Myocyte (in vitro differentiated cells): ENCODE data around the gene PITX1. TPM values are rescaled to one million over a fixed set of nuclear protein-coding genes. Genes with fewer than 3 reads are reported as not detected.
A peak's percentile ranks its signal among the peaks of the same experiment; 100 is the strongest.

ENCODE experiments used
- DNase-seq: peaks from one replicate; pipeline ENCODE4 v3.0.0-alpha.2; 2012; ENCODE audit warnings: low read depth
- total RNA-seq: library from RNA; depleted of rRNA; stranded (reverse); fragments of >200 nt; gene quantifications from 2 replicates; pipeline ENCODE4 v1.2.3, GENCODE V29; 2014

Gene PITX1
- total RNA-seq, 1 donor from 2014 or later = 5.5 TPM

GRCh38 chr5:135041726-135042125, 7.7 kb upstream of the PITX1 start:
- no peak for DNase-seq

GRCh38 chr5:135041145-135041587, 7.1 kb upstream of the PITX1 start:
- DNase-seq = no peak

GRCh38 chr5:135040333-135041144, 6.5 kb upstream of the PITX1 start:
- no peak for DNase-seq

- no peak for DNase-seq
These were observed 6.0 kb upstream of the PITX1 start for GRCh38 chr5:135040034-135040332.

GRCh38 chr5:135039271-135040033, 5.4 kb upstream of the PITX1 start:
- no peak for DNase-seq

GRCh38 chr5:135038813-135039270, 4.8 kb upstream of the PITX1 start:
- DNase-seq = no peak

GRCh38 chr5:135038205-135038812, 4.3 kb upstream of the PITX1 start:
- DNase-seq = no peak

- no peak for DNase-seq
These were observed 3.6 kb upstream of the PITX1 start for GRCh38 chr5:135037519-135038204.

- DNase-seq = no peak
These were observed 2.4 kb upstream of the PITX1 start for GRCh38 chr5:135036405-135036804.

GRCh38 chr5:135035678-135036030, 1.6 kb upstream of the PITX1 start:
- no peak for DNase-seq

GRCh38 chr5:135034963-135035677, 1.1 kb upstream of the PITX1 start:
- no peak for DNase-seq

GRCh38 chr5:135034236-135034962, 371 bp upstream of the PITX1 start:
- peak; percentile 45 for DNase-seq

- DNase-seq = peak; percentile 43
These were observed 798 bp downstream of the PITX1 start for GRCh38 chr5:135032999-135033861.

GRCh38 chr5:135032695-135032998, 1.4 kb downstream of the PITX1 start:
- no peak for DNase-seq

- no peak for DNase-seq
These were observed 2.0 kb downstream of the PITX1 start for GRCh38 chr5:135031813-135032694.

GRCh38 chr5:135030956-135031812, 2.8 kb downstream of the PITX1 start:
- no peak for DNase-seq

- no peak for DNase-seq
These were observed 3.7 kb downstream of the PITX1 start for GRCh38 chr5:135030123-135030955.
